HG02588 (cell line): ENCODE data around the gene GPER1.
"Not testable (repeated sequence)": the region's sequence is repeated elsewhere in the genome, so short reads cannot be mapped to it uniquely, and the experiment has no call there.

Experiments
- ATAC-seq: cut with Tn5 transposase; IDR thresholded peaks from one replicate; pipeline ENCODE4 v1.9.1; 2021; ENCODE audit warnings: mild to moderate bottlenecking, moderate library complexity; ENCODE audit not compliant: unreplicated experiment

GPER1 gene

DNA sequence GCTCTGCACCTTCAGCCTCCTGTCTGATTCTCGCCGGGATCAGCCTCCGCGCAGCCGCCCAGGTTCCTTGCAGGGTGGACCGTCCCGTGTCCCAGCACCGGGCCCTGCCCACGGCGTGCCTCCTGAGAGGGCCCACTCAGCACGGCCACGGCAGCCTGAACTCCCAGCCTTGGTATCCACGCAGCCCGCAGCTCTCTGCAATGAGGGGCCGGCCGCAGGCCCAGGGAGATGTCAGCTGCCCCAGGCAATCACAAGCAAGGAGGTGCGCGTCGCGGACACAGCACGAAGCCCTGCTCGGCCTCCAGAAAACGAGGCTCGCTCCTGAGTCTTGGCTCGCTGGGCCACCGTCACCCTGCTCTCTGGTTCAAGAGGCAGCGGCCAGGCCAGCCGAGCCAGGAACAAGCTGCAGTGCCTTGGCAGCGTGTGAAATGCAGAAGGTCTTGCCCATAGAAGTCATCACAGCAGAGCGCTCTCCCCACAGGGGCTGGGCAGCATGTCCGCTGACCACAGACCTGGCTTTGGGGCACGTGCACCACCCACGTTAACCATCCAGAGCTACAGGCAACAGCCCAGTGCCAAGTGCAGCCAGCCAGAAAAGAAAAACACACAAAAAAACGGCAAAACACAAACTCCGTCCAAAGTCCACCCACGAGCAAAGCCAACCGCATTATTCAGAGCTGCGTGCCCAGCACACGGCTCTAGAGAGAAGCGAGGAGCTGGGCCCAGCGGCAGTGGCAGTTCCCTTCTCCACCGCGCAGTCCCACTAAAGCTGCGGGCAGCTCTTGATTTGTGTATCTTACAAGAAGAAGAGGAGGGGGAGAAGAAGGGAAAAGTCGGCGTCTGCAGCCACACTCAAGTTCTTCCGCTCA lies 13.9 kb downstream of the GPER1 start:
- ATAC-seq = no peak

DNA sequence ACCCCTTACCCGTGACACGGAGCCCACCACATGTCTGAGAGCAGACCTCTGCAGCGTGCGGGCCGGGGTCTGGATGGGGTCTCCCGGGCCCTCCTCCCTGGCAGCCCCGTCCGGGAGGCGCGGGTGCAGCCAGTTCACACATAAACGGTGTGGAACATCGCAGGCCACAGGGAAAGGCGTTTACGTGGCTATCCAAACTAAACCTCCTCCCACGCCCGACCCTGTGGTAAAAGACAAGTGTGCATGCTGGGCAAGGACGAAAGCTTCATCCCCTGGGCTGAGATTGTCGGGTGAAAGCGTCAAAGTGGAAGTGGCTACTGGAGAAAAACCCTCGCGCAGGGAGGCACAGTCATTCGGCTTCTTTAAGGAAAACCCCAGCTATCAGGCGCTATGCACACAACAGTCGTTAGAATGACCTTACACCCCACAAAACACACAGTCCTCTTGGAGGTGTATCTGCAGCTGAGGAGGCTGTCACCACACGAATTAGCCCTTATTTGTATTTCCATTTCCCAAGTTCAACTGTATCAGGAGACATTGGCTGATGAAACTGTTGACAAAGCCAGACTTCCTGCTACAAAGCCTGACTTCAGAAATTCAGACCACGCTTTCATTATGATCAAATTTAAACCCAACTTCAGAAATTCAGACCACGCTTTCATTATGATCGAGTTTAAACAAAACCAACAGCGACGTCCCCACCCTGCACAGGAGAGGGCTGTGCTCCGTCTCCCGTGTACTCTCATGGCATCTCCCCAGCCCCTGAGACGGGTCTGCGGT lies 15.3 kb downstream of the GPER1 start:
- ATAC-seq = peak; percentile 42

DNA sequence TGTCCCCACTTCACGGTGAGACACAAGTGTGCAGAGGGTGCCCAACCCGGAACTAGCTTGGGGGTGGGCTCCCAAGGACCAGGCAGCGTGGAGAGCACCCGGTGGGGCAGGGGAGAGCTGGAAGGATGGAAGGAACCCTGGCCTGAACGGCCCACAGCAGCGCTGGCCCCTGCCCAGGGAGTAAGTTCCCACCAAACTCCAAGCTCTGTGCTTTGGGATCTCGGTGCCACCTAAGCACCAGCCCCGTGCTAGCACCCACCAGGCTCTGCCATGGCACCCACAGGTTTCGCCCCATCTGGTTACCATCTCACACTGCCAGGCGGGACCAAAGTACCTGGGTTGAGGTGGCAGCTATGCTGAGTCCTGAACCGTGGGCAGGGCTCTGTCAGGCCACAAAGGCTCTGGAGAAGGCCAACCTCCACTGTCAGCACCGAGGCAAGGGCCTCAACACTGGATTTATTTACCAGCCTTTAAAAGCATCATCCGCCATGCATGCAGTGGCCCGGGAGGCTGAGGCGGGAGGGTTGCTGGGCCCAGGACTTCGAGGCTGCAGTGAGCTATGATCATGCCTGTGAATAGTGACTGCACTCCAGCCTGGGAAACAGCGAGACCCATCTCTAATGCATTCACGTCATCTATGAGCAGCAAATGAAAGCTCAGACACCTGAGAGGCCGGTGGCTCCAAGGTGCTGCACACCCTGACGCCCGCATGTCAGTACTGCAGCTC lies 16.0 kb downstream of the GPER1 start:
- no peak for ATAC-seq

DNA sequence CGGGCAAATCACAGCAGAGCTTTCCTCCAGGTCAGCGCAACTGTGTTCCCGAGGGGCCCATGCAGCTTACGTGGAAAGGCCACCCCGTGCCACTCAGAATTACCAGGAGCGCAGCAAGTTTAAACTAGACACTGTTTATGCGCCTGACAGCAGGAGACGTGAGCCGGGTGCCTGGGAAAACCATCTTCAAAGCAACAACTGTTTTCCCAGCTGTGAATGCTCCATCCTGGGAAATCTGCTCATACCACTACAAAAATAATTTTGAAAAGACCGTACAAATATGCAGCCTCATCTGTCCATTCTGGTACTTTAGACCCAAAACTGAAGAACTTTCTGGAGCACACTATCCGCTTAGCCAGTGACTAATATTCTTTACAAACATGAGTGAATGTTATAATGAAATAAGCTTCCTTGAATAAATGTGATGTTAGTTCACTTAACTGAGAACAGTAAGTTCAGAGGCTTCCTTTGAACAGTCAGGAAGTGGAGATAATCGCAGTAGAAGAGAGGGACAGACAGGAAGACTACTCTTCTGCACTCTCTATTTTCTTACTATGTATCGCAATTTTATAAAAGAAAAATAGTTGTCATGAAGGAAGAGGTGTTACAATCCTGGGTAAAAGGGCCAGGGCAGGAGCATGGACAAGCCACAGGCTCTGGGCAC lies 16.7 kb downstream of the GPER1 start:
- no peak for ATAC-seq

DNA sequence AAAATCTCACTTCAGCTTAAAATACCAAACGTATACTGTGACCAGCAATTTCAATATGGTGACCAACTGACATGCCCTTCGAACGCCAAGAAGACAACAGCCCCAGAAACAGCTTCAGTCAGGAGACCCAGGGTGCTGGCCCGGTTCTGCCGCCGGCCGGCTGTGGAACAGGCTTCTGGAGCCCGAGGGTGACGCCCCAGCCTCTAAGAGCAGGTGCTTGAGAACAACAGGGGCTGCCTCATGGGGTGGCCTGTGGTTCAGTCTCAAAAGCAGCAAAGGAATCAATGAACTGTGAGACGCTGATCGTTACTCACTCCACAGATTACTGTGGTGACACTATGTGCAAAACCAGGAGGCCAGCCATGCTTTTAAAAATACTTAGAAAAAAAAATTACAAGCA lies 17.3 kb downstream of the GPER1 start:
- no peak for ATAC-seq

DNA sequence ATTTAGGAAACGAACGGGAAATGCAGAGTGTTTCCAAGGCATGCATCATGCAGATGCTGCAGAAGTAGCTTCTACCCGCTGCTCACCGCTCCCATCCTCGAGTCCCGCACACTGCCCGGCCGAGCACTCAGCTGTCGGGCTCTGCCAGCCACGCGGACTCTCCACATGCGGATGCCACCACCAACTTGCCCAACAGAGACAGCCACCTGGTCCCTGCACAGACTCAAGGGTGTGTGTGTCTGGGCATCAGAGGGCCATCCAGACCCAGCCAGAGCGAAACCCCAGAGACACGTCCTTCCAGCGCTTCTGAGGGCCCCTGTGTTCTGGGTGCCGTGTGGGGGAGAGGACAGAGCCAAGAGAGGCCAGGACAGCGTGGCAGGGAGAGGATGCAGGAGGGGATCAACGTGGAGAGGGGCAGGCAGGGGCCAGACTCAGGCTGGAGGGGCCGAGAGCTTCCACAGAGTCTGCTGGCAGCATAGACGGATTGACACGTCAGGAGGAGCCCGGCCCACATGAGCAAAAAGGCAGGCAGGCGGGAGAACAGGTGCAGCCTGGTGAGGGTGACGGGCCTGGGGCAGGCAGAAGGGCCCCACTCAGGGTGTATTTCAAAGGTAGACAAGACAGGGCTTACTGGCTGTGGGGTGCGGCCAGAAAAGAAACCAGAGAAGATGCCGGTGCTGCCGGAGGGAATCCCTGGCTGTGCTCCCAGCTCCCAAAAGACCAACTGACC lies 18.3 kb downstream of the GPER1 start:
- ATAC-seq = no peak

DNA sequence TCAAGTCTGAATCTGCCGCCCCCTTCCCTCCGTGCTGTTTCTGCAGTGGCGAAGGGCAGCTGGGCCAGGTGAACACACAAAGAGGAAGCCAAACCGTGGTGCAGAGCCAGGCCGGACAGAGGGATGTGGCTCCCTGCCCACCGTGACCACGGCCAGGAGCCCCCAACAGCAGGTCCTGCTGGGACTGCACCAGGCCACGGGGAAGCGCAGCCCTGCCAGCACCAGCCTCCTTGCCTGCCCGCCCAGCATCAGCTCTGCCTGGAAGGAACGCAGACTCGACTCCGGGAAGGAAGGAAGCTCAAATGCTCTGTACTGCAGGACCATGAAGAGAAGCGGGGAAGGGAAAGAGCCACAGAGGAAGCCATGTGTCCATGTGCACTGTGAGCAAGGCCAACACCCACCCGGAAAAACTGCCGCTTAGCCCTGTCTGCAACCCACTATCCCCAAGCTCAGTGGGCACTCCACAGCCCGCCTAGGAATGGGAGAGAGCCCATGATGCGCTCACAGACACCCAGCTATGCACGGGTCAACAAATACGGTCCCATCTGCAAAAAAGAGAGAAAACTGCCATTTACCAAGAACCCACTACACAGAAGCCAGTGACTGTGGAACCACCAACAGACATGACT lies 19.0 kb downstream of the GPER1 start:
- no peak for ATAC-seq

DNA sequence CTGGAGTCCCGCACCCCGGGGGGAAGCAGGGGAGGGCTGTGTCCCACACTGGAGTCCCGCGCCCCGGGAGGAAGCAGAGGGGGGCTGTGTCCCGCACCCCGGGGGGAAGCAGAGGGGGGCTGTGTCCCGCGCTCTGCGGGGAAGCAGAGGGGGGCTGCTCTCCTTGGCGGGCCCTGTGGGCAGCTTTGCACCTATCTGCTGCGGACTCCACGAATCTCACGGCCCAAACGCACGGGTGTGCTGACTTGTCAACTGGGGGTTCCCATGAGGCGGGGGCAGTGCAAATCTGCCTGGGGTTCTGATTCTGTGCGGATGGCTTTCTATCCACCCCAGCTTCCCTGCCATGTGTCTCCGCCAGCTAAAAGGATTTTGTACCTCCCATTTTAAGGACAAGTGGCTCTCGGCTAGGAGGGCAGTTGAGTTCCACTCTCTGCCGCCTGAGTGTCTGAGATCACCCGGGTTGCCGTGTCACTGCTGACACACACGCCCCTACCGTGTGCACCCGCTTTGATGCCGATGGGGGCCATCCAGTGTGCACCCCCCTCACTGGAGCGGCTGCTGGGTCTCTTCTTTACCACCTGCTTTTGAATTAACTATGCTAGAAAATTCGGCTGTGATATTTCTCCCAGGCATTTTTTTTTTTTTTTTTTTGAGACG lies 20.5 kb downstream of the GPER1 start:
- no peak for ATAC-seq

DNA sequence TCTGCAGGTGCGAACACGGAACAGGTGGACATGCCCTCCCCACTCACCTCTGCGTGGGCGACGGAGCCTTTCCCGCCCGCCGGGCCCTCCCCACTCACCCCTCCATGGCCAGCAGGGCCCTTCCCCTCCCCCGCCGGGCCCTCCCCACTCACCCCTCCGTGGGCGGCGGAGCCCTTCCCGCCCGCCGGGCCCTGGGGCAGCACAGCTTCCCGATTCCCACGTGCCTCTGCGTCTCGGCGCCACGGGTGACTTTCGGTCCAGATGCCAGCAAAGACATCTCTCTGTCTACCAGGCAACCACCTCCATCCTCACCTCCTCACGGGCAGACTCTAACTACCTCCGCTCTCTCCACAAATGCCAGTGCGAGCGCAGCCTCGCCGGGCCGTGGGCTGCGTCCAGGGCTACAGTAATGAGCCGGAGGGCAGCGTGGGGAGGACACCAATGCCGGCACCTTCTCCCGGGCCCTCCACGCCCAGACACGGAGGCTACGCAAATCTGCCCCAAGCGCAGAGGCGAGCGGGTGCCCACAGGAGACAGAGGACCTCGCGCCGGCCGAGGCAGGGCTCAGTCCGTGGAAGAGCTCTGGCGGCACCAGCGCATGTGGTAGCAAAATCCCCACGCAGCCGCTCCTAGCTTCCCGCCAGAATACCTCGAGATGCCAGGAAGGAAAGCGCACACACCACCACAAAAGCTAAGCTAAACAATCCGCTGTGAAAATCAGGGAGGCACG lies 21.8 kb downstream of the GPER1 start:
- no peak for ATAC-seq

DNA sequence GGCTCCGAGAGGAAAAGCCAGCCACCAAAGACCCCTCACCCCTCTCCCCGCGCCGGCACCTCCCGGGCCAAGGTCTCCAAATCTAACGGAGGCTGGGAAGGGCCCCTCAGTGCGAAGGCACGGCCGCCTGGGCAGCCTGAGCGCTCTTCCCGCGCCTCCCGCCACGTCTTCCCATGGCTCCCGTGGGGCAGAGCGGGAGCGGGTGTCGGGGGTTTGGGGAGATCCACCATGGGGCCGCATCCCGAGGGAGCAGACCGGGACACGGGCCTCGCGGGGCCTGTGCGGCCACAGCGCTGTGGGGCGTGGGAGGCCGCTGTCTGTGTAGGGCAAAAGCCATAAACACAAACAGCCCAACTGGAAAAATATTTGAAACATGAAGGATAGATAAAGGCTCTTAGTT lies 22.4 kb downstream of the GPER1 start:
- ATAC-seq = no peak

DNA sequence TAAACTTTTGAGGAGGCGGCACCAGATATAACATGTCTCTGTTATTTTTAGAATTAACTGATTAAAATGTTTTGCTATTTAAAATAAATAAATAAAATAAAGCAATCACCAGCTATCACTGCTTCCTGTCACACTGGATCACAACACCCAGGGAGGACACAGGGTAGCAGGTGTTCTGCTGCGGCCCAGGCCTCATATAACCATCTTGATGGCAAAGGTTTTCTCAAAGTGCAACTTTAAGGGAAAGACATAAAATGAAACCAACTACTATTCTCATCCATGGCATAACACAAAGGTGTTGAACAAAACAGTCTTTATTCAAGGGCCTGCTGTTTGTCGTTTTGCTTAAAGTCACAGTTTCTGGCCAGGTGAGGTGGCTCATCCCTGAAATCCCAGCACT lies 23.2 kb downstream of the GPER1 start:
- ATAC-seq = no peak

DNA sequence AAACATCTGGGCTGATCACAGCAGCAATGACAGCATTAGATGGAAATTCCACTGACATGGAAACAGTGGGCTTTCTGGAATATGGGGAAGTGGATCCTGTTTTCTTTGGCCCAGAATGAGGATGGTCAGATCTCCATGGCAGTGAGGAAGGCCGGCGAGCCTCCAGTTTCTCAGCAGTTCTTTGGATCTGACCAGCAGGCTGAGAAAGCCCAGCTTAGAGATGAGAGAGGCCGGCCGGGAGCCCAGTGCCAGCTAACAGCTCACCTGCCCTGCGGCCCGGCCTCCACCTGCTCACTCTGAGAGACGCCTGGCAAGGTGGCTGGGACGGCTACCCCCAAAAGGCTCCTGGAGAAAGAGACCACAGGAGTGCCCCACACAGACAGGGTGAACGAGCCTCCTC lies 24.2 kb downstream of the GPER1 start:
- no peak for ATAC-seq

DNA sequence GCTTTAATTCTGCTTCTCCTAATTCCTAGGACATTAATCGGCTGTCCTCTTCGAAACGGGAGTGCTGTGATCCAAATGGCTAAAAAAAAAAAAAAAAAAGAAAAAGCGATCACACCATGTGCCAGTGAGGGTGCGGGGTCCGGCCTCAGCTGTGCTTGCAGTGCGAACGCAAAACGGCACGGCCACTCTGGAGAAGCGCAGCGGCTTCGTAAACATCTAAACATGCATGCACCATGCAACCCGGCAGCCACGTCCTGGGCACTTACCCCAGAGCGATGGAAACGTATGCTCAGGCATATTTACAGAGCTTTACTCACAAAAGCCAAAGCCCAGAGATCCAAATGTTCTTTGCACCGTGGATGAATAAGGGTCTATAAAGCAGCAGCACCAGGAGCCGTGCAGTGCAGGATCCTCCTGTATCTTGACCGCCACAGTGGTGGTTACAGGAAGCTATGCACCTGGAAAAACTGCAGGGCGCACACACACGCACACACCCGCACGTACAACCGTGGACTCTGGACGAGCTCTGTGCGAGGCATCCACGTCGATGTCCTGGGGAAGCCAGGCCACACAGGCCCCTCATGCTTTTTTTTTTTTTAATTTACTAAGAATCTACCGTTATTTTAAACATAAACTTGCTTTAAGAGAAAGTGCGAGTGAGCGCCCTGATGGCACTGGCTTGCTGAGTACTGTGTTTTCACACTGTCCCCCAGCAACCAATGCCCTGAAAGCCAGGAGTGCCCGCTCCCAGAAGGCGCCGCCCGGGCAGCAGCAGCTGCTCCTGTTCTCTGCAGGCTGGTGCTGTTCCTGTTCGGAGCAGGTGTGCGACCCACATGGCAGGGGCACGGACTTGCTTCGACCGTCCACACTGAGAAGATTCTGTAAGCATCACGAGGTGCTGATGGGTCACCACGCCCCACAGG lies 25.0 kb downstream of the GPER1 start:
- ATAC-seq = no peak

DNA sequence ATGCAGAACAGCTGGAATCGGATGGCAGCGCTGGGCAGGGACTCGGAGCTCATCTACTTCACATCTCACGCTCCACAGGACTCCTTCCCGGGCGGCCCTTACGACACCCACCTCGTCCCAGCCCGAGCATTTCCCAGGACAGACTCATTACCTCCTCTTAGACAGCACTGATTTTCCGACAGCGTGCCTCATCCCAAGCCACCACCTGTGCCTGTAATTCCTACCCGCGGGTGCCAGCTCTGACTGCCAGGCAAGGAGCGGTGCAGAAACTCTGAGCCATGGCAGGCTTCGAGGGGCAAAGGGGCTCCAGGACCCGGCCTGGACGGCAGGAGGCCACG lies 25.6 kb downstream of the GPER1 start:
- ATAC-seq = no peak

DNA sequence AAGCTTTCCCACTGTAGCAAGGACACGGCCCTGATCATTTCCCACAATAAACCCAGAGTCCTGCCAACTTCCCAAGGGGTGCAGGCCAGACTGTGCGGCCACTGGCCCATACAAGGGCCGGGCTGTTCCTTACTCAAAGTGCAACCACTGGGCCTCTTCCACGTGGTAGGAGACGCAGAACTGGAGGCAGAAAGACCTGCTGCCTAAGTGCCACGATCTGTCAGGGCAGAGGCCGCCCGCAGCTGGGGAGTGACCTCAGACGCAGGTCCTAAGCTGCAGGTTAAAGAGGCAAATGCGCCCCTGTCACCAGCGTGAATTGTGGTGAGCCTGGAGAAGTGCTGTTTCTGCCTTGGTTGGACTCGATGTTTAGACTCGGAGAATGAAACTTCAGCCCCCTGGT lies 26.2 kb downstream of the GPER1 start:
- ATAC-seq = no peak

DNA sequence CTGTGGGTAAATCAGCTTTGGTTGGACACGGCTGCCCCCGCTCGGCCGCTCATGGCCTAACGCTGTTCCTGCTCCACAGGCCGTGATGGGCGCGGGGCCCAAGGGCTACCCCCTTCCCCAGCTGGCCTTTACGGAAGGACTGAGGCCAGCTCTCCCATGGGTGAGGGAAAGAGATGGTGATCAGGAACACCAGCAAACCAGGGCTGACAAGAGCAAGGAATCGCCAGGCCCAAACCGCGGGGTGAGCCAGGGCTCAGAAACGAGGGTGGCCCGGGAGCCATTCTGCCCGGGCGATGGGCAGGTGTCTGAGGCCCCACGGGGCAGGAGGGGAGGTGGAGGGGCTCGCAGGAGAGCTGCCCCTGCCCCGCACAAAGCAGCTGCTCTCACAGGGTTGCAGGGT lies 26.6 kb downstream of the GPER1 start:
- no peak for ATAC-seq

DNA sequence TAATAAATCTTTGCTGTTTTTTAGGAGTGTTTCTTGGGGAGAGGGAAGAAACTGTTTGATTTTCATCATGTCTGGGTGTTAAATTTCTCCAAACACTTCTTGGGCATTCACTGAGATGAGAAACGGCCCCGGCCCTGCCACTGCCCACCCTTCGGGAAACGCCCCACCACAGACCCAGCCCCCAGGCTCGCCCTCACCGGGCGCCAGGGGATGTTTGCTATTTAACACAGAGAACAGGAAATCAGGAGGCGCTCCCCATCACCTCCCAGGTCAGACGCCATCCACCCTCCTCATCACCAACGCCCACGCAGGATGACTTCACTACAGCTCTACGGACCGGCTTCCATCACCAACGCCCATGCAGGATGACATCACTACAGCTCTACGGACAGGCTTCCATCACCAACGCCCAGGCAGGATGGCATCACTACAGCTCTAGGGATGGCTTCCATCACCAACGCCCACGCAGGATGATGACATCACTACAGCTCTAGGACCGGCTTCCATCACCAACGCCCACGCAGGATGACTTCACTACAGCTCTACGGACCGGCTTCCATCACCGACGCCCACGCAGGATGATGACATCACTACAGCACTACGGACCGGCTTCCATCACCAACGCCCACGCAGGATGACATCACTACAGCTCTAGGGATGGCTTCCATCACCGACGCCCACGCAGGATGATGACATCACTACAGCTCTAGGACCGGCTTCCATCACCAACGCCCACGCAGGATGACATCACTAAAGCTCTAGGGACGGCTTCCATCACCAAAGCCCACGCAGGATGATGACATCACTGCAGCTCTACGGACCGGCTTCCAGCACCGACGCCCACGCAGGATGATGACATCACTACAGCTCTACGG lies 27.5 kb downstream of the GPER1 start:
- not testable (repeated sequence) for ATAC-seq
